Measurements from ENCODE around the gene FHOD3.
"Not testable (repeated sequence)": the region's sequence is repeated elsewhere in the genome, so short reads cannot be mapped to it uniquely, and the experiment has no call there.

Gene FHOD3

DNA sequence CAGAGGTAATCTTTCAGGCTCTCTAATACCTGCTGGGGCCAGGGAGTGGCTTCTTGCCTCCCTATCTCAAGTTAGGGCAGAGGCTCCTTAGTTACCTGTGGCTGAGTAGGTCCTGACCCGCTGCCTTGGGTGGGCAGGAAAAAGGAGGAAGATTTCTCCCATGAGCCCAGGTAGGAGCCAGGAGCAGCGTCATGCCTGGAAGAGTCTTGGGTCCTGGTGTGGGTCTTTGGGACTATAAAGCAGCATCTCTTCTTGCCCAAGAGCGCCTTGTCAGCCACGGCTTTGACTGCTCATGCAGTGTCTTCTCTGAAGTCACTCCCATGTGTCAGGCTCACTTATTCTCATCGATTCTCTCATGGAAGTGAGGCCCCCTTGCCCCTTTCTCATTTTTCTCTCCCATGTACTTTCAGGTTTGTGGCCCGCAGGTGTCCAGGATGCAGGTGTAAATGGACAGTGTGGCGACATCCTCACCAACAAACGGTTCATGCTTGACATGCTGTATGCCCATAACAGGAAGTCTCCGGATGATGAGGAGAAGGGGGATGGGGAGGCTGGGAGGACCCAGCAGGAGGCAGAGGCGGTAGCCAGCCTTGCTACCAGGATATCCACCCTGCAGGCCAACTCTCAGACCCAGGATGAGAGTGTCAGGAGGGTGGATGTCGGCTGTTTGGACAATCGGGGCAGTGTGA is 420.1 kb downstream of the FHOD3 start:
- H4K20me1 ChIP-seq (ENCODE audit: insufficient read depth, low read length, poor library complexity, severe bottlenecking): no peaks in the 10 kb centered on the region
- H3K4me3 ChIP-seq (ENCODE audit: low read length, poor library complexity, severe bottlenecking): no peak overlapping the region
- no peak overlapping the region for H3K9ac ChIP-seq (ENCODE audit: low read depth, low read length, poor library complexity, severe bottlenecking)
- H3K27me3 ChIP-seq (ENCODE audit: insufficient read depth, low read length, poor library complexity, severe bottlenecking): no peaks in the 10 kb centered on the region
- H2AFZ ChIP-seq (ENCODE audit: low read length): no peak overlapping the region
- H3F3A ChIP-seq (ENCODE audit: low read depth): no peaks in the 10 kb centered on the region
- no peaks in the 10 kb centered on the region for H3K9me2 ChIP-seq (replicated peaks; ENCODE audit: low read depth, low read length)
- H3K79me2 ChIP-seq (ENCODE audit: insufficient read depth, low read length): no peaks in the 10 kb centered on the region
- TF ChIP-seq EZH2phosphoT487 (IDR thresholded peaks at IDR 0.05; ENCODE audit: borderline replicate concordance): no peak
- TF ChIP-seq, protein P1, sequence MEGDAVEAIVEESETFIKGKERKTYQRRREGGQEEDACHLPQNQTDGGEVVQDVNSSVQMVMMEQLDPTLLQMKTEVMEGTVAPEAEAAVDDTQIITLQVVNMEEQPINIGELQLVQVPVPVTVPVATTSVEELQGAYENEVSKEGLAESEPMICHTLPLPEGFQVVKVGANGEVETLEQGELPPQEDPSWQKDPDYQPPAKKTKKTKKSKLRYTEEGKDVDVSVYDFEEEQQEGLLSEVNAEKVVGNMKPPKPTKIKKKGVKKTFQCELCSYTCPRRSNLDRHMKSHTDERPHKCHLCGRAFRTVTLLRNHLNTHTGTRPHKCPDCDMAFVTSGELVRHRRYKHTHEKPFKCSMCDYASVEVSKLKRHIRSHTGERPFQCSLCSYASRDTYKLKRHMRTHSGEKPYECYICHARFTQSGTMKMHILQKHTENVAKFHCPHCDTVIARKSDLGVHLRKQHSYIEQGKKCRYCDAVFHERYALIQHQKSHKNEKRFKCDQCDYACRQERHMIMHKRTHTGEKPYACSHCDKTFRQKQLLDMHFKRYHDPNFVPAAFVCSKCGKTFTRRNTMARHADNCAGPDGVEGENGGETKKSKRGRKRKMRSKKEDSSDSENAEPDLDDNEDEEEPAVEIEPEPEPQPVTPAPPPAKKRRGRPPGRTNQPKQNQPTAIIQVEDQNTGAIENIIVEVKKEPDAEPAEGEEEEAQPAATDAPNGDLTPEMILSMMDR (conservative IDR thresholded peaks at IDR 0.05; ENCODE audit: low read length): no peak
- H3K4me1 ChIP-seq (ENCODE audit: insufficient read depth, low read length, poor library complexity, severe bottlenecking): no peaks in the 10 kb centered on the region
- no peaks in the 10 kb centered on the region for H3K9me3 ChIP-seq (ENCODE audit: insufficient read depth, low read depth, low read length)
- no peaks in the 10 kb centered on the region for H3K36me3 ChIP-seq (ENCODE audit: insufficient read depth, low read length)
- H3K4me2 ChIP-seq (ENCODE audit: low read depth, low read length, poor library complexity, severe bottlenecking): no peak overlapping the region

- H3K4me1 ChIP-seq (ENCODE audit: insufficient read depth, low read length, poor library complexity, severe bottlenecking): no peaks in the 10 kb centered on the region
- no peak overlapping the region for H3K9ac ChIP-seq (ENCODE audit: low read depth, low read length, poor library complexity, severe bottlenecking)
- H3K4me2 ChIP-seq (ENCODE audit: low read depth, low read length, poor library complexity, severe bottlenecking): no peak overlapping the region
- H3F3A ChIP-seq (ENCODE audit: low read depth): no peaks in the 10 kb centered on the region
- TF ChIP-seq, protein P1 (conservative IDR thresholded peaks at IDR 0.05; ENCODE audit: low read length): no peak
- no peak for TF ChIP-seq EZH2phosphoT487 (IDR thresholded peaks at IDR 0.05; ENCODE audit: borderline replicate concordance)
- H3K4me3 ChIP-seq (ENCODE audit: low read length, poor library complexity, severe bottlenecking): no peak overlapping the region
- no peaks in the 10 kb centered on the region for H4K20me1 ChIP-seq (ENCODE audit: insufficient read depth, low read length, poor library complexity, severe bottlenecking)
- H3K79me2 ChIP-seq (ENCODE audit: insufficient read depth, low read length): no peaks in the 10 kb centered on the region
- no peaks in the 10 kb centered on the region for H3K27me3 ChIP-seq (ENCODE audit: insufficient read depth, low read length, poor library complexity, severe bottlenecking)
- no peaks in the 10 kb centered on the region for H3K9me3 ChIP-seq (ENCODE audit: insufficient read depth, low read depth, low read length)
- H2AFZ ChIP-seq (ENCODE audit: low read length): no peak overlapping the region
- no peaks in the 10 kb centered on the region for H3K36me3 ChIP-seq (ENCODE audit: insufficient read depth, low read length)
- H3K9me2 ChIP-seq (replicated peaks; ENCODE audit: low read depth, low read length): no peaks in the 10 kb centered on the region
These were observed 421.3 kb downstream of the FHOD3 start for GRCh38 chr18:36718705-36719328.

- no peaks in the 10 kb centered on the region for H4K20me1 ChIP-seq (ENCODE audit: insufficient read depth, low read length, poor library complexity, severe bottlenecking)
- H3K79me2 ChIP-seq (ENCODE audit: insufficient read depth, low read length): no peaks in the 10 kb centered on the region
- H3K9me2 ChIP-seq (replicated peaks; ENCODE audit: low read depth, low read length): no peaks in the 10 kb centered on the region
- H2AFZ ChIP-seq (ENCODE audit: low read length): no peak overlapping the region
- no peaks in the 10 kb centered on the region for H3K27me3 ChIP-seq (ENCODE audit: insufficient read depth, low read length, poor library complexity, severe bottlenecking)
- no peak overlapping the region for H3K4me3 ChIP-seq (ENCODE audit: low read length, poor library complexity, severe bottlenecking)
- no peak overlapping the region for H3K4me2 ChIP-seq (ENCODE audit: low read depth, low read length, poor library complexity, severe bottlenecking)
- H3K36me3 ChIP-seq (ENCODE audit: insufficient read depth, low read length): no peaks in the 10 kb centered on the region
- no peaks in the 10 kb centered on the region for H3F3A ChIP-seq (ENCODE audit: low read depth)
- H3K9me3 ChIP-seq (ENCODE audit: insufficient read depth, low read depth, low read length): no peaks in the 10 kb centered on the region
- no peak overlapping the region for H3K9ac ChIP-seq (ENCODE audit: low read depth, low read length, poor library complexity, severe bottlenecking)
- H3K4me1 ChIP-seq (ENCODE audit: insufficient read depth, low read length, poor library complexity, severe bottlenecking): no peaks in the 10 kb centered on the region
- TF ChIP-seq, protein P1 (conservative IDR thresholded peaks at IDR 0.05; ENCODE audit: low read length): no peak
- no peak for TF ChIP-seq EZH2phosphoT487 (IDR thresholded peaks at IDR 0.05; ENCODE audit: borderline replicate concordance)
These were observed 422.1 kb downstream of the FHOD3 start for GRCh38 chr18:36719630-36720029.

- H3K9me3 ChIP-seq (ENCODE audit: insufficient read depth, low read depth, low read length); H4K20me1 ChIP-seq (ENCODE audit: insufficient read depth, low read length, poor library complexity, severe bottlenecking); H2AFZ ChIP-seq (ENCODE audit: low read length); H3K4me3 ChIP-seq (ENCODE audit: low read length, poor library complexity, severe bottlenecking); H3K4me2 ChIP-seq (ENCODE audit: low read depth, low read length, poor library complexity, severe bottlenecking); H3K9me2 ChIP-seq (replicated peaks; ENCODE audit: low read depth, low read length); H3F3A ChIP-seq (ENCODE audit: low read depth); H3K9ac ChIP-seq (ENCODE audit: low read depth, low read length, poor library complexity, severe bottlenecking); H3K79me2 ChIP-seq (ENCODE audit: insufficient read depth, low read length); H3K27me3 ChIP-seq (ENCODE audit: insufficient read depth, low read length, poor library complexity, severe bottlenecking); H3K4me1 ChIP-seq (ENCODE audit: insufficient read depth, low read length, poor library complexity, severe bottlenecking); H3K36me3 ChIP-seq (ENCODE audit: insufficient read depth, low read length): not testable (repeated sequence)
These were observed 423.8 kb downstream of the FHOD3 start for GRCh38 chr18:36721351-36721750.
